ENCODE results near the gene KEAP1. TPM values are rescaled to one million over a fixed set of nuclear protein-coding genes. Genes with fewer than 3 reads are reported as not detected.

KEAP1 gene
- total RNA-seq, 2 donors from 2014 or later: 53.3 to 59.5 TPM

GRCh38 chr19:10471909-10472308 is 31.2 kb downstream of the KEAP1 start:
- WGBS, 2 experiments (ENCODE audit: insufficient coverage in 1 of 2, insufficient read length in 1 of 2): 73 to 87% methylated on average over 2 to 6 of the region's 6 CpGs
- Histone ChIP-seq H3K9ac (ENCODE audit: extremely low read depth, low read length, poor library complexity, severe bottlenecking) (no peak overlapping the region), H3K4me1 (ENCODE audit: control insufficient read depth, insufficient read depth, low read length) (no peaks in the 10 kb centered on the region), H3K27me3 (ENCODE audit: control insufficient read depth, insufficient read depth, low read length, poor library complexity, severe bottlenecking) (no peaks in the 10 kb centered on the region), H3K36me3 (ENCODE audit: control insufficient read depth, insufficient read depth, low read length) (no peaks in the 10 kb centered on the region), H3K4me3 (ENCODE audit: low read length) (no peak overlapping the region), H3K27ac (ENCODE audit: low read depth, low read length) (no peak overlapping the region), H3K9me3 (ENCODE audit: control insufficient read depth, low read length) (no peaks in the 10 kb centered on the region)
- H3K27me3 Mint-ChIP-seq (ENCODE audit: insufficient read depth): peaks cover 3% of the 10 kb centered on the region
- TF ChIP-seq CTCF (conservative IDR thresholded peaks at IDR 0.05): peak; percentile 52
- no peak overlapping the region for H3K27ac Mint-ChIP-seq
- no peaks in the 10 kb centered on the region for H3K4me1 Mint-ChIP-seq
- H3K36me3 Mint-ChIP-seq (ENCODE audit: low read depth): no peaks in the 10 kb centered on the region
- DNase-seq: no peak
- no peaks in the 10 kb centered on the region for H3K9me3 Mint-ChIP-seq
- H3K4me3 Mint-ChIP-seq: no peak overlapping the region

GRCh38 chr19:10468133-10468532 is 35.0 kb downstream of the KEAP1 start:
- Mint-ChIP-seq H3K9me3 (no peaks in the 10 kb centered on the region), H3K4me1 (no peaks in the 10 kb centered on the region), H3K27me3 (ENCODE audit: insufficient read depth) (no peaks in the 10 kb centered on the region), H3K36me3 (ENCODE audit: low read depth) (no peaks in the 10 kb centered on the region), H3K4me3 (no peak overlapping the region), H3K27ac (no peak overlapping the region)
- Histone ChIP-seq H3K4me1 (ENCODE audit: control insufficient read depth, insufficient read depth, low read length) (no peaks in the 10 kb centered on the region), H3K36me3 (ENCODE audit: control insufficient read depth, insufficient read depth, low read length) (no peaks in the 10 kb centered on the region), H3K9ac (ENCODE audit: extremely low read depth, low read length, poor library complexity, severe bottlenecking) (no peak overlapping the region), H3K27ac (ENCODE audit: low read depth, low read length) (no peak overlapping the region), H3K9me3 (ENCODE audit: control insufficient read depth, low read length) (no peaks in the 10 kb centered on the region), H3K27me3 (ENCODE audit: control insufficient read depth, insufficient read depth, low read length, poor library complexity, severe bottlenecking) (no peaks in the 10 kb centered on the region), H3K4me3 (ENCODE audit: low read length) (no peak overlapping the region)
- DNase-seq: no peak
- 78 to 89% methylated on average over 4 to 10 of the region's 12 CpGs for WGBS, 2 experiments (ENCODE audit: insufficient coverage in 1 of 2, insufficient read length in 1 of 2)
- no peak for TF ChIP-seq CTCF (conservative IDR thresholded peaks at IDR 0.05)

GRCh38 chr19:10467104-10467706 is 36.0 kb downstream of the KEAP1 start:
- Mint-ChIP-seq H3K4me1 (no peaks in the 10 kb centered on the region), H3K27me3 (ENCODE audit: insufficient read depth) (peaks cover 7% of the 10 kb centered on the region), H3K9me3 (no peaks in the 10 kb centered on the region), H3K27ac (no peak overlapping the region), H3K36me3 (ENCODE audit: low read depth) (no peaks in the 10 kb centered on the region), H3K4me3 (no peak overlapping the region)
- 90 to 91% methylated on average over 11 to 20 of the region's 20 CpGs for WGBS, 2 experiments (ENCODE audit: insufficient coverage in 1 of 2, insufficient read length in 1 of 2)
- no peak overlapping the region for H3K4me3 ChIP-seq (ENCODE audit: low read length)
- H3K9me3 ChIP-seq (ENCODE audit: control insufficient read depth, low read length): no peaks in the 10 kb centered on the region
- H3K36me3 ChIP-seq (ENCODE audit: control insufficient read depth, insufficient read depth, low read length): no peaks in the 10 kb centered on the region
- no peaks in the 10 kb centered on the region for H3K4me1 ChIP-seq (ENCODE audit: control insufficient read depth, insufficient read depth, low read length)
- H3K9ac ChIP-seq (ENCODE audit: extremely low read depth, low read length, poor library complexity, severe bottlenecking): no peak overlapping the region
- H3K27me3 ChIP-seq (ENCODE audit: control insufficient read depth, insufficient read depth, low read length, poor library complexity, severe bottlenecking): no peaks in the 10 kb centered on the region
- no peak for TF ChIP-seq CTCF (conservative IDR thresholded peaks at IDR 0.05)
- no peak overlapping the region for H3K27ac ChIP-seq (ENCODE audit: low read depth, low read length)
- no peak for DNase-seq

Data from endodermal cell (in vitro differentiated cells).